Coronary artery (tissue), 2 donors: ENCODE data around the gene PRDM15.

Source experiments
- DNase-seq: peaks from one replicate; pipeline ENCODE4 v3.0.0-alpha.2; 2017; ENCODE audit warnings: low spot score
- H3K27ac ChIP-seq, 2 donors: fragments of 200-600 bp; sonication (generic); one replicate each; pipeline ENCODE4 v1.5.1; 2016 to 2019
- H3K4me3 ChIP-seq: fragments of 200-600 bp; sonication (generic); 2 replicates; pipeline ENCODE4 v1.5.1; 2016; ENCODE audit warnings: mild to moderate bottlenecking, moderate library complexity
- TF ChIP-seq, protein P1 (sequence below): fragments of 200-600 bp; sonication (generic); IDR thresholded peaks from one replicate; pipeline ENCODE4 v1.5.1; 2019; ENCODE audit warnings: antibody characterized with exemption

The PRDM15 gene

DNA sequence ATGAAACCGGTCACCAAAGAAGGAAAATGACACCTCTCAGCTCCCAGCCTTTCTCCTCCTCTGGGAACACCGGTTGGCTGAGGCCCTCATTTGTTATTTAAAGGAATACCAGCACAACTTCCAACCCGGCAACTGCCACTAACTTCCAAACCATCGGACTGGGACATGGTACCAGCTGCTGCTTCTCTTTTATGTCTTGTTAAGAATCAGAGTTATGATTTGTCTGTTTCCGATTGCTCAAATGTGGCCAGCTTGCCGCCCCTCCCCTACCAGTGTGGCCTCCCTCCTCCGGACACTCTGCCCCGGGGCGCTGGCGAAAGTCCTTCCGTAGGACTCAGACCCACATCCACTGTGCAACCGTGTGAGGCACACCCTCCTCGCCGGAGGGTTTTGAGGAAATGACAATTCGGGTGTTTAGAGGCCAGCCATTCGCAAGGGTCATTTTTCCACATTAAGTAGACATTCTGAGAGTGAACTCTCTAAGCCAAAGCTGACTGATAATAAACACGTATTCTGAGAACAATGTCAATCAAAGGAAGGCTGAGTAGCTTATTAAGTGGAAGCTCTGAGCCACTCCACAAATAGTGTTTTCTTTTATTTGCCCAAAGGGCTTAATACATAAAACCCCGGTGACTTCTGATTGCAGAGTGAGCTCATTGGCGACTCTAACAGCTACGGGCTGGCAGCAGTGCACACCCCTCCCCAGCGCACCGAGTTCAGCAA is 117.8 kb downstream of the PRDM15 start:
- TF ChIP-seq, protein P1, sequence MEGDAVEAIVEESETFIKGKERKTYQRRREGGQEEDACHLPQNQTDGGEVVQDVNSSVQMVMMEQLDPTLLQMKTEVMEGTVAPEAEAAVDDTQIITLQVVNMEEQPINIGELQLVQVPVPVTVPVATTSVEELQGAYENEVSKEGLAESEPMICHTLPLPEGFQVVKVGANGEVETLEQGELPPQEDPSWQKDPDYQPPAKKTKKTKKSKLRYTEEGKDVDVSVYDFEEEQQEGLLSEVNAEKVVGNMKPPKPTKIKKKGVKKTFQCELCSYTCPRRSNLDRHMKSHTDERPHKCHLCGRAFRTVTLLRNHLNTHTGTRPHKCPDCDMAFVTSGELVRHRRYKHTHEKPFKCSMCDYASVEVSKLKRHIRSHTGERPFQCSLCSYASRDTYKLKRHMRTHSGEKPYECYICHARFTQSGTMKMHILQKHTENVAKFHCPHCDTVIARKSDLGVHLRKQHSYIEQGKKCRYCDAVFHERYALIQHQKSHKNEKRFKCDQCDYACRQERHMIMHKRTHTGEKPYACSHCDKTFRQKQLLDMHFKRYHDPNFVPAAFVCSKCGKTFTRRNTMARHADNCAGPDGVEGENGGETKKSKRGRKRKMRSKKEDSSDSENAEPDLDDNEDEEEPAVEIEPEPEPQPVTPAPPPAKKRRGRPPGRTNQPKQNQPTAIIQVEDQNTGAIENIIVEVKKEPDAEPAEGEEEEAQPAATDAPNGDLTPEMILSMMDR: no peak
- Histone ChIP-seq H3K27ac (peak overlapping the region; percentile 42 to 82), H3K4me3 (peak overlapping the region; percentile 65)
- DNase-seq: peak; percentile 84

DNA sequence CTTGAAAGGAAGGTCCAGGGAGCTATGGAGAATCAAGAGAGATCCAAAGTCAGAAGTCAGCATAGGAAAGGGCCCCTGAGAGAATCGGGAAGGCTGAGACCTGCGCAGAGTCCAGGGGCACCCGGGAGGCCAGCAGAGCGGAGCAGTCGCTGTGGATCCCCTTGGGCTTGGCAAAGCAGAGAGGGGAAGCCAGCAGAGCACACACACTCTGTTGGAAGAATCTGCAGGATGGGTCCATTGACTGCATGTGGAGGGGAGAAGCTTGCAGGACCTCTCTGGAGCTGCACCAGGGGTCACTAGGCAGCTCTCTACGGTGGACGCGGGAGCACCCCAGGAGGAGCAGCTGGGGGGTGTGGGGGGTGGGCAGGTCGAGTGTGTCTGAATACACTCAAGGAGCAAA is 118.7 kb downstream of the PRDM15 start:
- DNase-seq: no peak
- TF ChIP-seq, protein P1: no peak
- Histone ChIP-seq H3K4me3 (peak overlapping the region; percentile 65), H3K27ac (peak overlapping the region in 1 of 2 donors; percentile 82)

DNA sequence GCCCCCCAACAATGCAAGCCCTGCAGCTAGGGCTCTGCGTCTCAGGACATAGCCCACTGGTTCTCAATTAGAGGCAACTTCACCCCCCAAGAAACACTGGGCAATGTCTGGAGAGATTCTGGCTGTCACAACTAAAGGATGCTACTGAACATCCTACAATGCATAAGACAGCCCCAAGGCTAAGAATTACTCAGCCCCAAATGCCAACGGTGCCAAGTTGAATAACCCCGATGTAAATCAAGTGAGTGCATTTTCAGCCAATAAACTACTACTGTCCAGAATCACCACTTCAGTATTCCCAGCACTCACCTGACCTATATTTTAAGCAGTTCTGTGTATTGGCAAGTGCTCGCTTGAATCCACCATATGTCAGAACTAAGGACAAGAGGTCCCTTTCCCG is 119.2 kb downstream of the PRDM15 start:
- no peak for DNase-seq
- TF ChIP-seq, protein P1: no peak
- H3K27ac ChIP-seq: no peak overlapping the region
- H3K4me3 ChIP-seq: no peak overlapping the region

DNA sequence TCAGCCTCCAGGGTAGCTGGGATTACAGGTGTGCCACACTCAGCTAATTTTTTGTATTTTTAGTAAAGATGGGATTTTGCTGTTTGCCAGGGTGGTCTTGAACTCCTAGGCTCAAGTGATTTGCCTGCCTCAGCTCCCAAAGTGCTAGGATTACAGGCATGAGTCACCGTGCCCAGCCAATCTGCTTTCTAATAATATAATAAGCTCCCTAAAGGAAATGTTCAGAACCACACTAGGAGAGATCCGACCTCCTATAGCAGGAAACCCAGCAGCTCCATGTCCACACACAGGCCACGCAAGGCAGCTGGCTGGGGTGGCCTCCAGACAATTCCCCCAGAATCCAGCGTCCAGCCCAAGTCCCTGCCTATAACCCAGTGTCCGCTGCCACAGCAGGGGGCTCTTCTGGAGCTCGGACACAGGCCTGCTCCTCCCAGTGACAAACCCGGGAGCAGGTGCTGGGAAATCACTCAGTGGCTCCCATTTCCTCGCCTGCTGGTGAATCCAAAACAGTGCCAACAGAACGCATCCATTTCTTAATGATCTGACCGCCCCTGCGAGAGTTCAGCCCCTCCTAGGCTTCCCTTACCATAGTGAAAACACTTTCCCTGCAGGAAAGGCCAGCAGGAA is 119.8 kb downstream of the PRDM15 start:
- TF ChIP-seq, protein P1: no peak
- no peak overlapping the region for H3K4me3 ChIP-seq
- no peak for DNase-seq
- no peak overlapping the region for H3K27ac ChIP-seq

DNA sequence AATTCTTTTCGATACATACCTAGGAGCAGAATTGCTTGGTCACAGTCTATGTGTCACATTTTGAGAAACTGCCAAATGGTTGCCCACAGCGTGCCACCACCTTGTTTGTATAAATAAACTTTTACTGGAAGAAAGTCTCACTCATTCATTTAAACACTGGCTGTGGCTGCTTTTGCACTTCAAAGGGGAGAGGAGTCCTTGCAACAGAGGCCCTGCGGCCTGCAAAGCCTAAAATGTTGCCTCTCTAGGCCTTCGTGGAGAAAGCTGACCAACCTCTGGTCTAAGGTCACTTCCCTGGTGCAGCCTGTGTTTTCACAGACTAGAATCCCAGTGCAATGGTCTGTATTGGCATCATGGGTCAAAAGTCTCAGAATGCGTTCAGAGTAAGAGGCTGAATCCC is 120.6 kb downstream of the PRDM15 start:
- no peak overlapping the region for H3K4me3 ChIP-seq
- no peak overlapping the region for H3K27ac ChIP-seq
- DNase-seq: no peak
- TF ChIP-seq, protein P1: no peak

DNA sequence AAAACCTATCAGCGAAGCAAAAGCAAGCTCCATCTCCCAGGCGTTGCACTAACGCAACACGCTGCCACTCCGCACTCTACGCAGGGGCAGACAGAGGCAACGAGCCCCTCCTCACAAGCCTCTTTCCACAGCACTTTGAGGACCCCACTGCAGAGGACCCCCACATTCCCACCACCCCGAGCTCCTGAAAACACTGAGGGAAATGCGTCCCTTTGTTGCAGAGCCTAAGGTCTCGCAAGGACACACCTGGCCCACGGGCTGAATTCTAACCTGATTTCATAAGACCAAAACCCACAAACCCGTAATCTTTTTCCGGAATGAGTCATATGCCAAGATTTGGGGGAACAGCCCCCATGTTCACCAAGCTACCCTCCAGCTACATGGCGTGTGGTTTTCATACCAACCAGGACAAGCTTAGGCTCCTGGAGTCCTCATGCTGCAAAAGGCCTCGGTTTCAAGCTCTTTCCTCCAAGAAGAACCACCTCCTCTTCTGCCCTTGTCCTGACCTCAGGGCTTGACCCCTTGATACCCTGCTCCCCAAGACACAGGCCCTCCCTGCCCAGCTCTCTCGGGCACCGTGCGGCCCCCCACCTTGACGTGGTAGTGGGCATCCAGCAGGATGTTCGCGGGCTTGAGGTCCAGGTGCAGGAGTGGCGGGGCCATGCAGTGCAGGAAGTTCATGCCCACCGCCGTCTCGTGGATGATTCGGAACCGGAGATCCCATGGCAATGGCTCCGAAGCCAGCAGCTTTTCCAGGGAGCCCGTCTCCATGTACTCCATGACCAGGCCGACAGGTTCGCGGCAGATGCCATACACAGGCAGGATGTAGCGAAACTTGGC is 123.0 kb downstream of the PRDM15 start:
- Histone ChIP-seq H3K4me3 (no peak overlapping the region), H3K27ac (no peak overlapping the region)
- TF ChIP-seq, protein P1: no peak
- DNase-seq: no peak
